Cardiac muscle cell (in vitro differentiated cells and primary cell): ENCODE measurements around the gene QSOX1. TPM values are rescaled to one million over a fixed set of nuclear protein-coding genes. Genes with fewer than 3 reads are reported as not detected.

ENCODE experiments used
- DNase-seq, 2 donors: peaks; one replicate each; pipeline versions ENCODE4 v3.0.0 to v3.0.0-alpha.2; 2010 to 2017; ENCODE audit warnings: low read depth in 1 of 2, low spot score in 1 of 2
- H3K27ac ChIP-seq: fragments of 200-600 bp; sonication (generic); 2 replicates; pipeline ENCODE4 v1.5.1; 2016
- H3K27me3 ChIP-seq: fragments of 200-600 bp; sonication (generic); 2 replicates; pipeline ENCODE4 v1.6.0; 2016; ENCODE audit warnings: control low read depth
- H3K36me3 ChIP-seq: fragments of 200-600 bp; sonication (generic); 2 replicates; pipeline ENCODE4 v1.5.1; 2016; ENCODE audit warnings: control low read depth
- H3K4me1 ChIP-seq: fragments of 200-600 bp; sonication (generic); 2 replicates; pipeline ENCODE4 v1.8.1; 2017; ENCODE audit warnings: low read depth, mild to moderate bottlenecking, mixed run types
- H3K4me3 ChIP-seq: fragments of 200-600 bp; sonication (generic); 2 replicates; pipeline ENCODE4 v1.5.1; 2016; ENCODE audit warnings: mild to moderate bottlenecking
- H3K9me3 ChIP-seq: fragments of 200-600 bp; sonication (generic); 2 replicates; pipeline ENCODE4 v1.5.1; 2017; ENCODE audit warnings: low read depth, mild to moderate bottlenecking, control low read depth
- CTCF ChIP-seq: IDR thresholded peaks from 2 replicates; pipeline ENCODE4 v1.5.1; 2012; ENCODE audit warnings: low read depth, mild to moderate bottlenecking, low read length
- polyA plus RNA-seq: library from polyadenylated mRNA; unstranded; fragments of >200 nt; fragmentation: Nextera tagmentation; extraction: Ambion mirVana; gene quantifications from 2 replicates; pipeline ENCODE4 v1.2.1, GENCODE V29; 2016
- total RNA-seq: library from RNA; depleted of rRNA; stranded (reverse); fragments of >200 nt; gene quantifications from 2 replicates; pipeline ENCODE4 v1.2.3, GENCODE V29; 2016

QSOX1 gene
- total and polyA plus RNA-seq, 2 experiments from 2014 or later, result 23.2 to 37.8 TPM

- H3K27ac ChIP-seq, result no peak overlapping the region
- H3K4me1 ChIP-seq, result no peaks in the 10 kb centered on the region
- no peak overlapping the region for H3K4me3 ChIP-seq
- no peak for DNase-seq
- H3K9me3 ChIP-seq, result no peaks in the 10 kb centered on the region
- H3K36me3 ChIP-seq, result no peaks in the 10 kb centered on the region
- no peak for TF ChIP-seq CTCF
- H3K27me3 ChIP-seq, result no peaks in the 10 kb centered on the region
Measured at GRCh38 chr1:180183426-180183825, 28.8 kb downstream of the QSOX1 start.

GRCh38 chr1:180184041-180184440 is 29.4 kb downstream of the QSOX1 start:
- DNase-seq, result no peak

GRCh38 chr1:180185281-180185680 is 30.6 kb downstream of the QSOX1 start:
- Histone ChIP-seq H3K27ac (no peak overlapping the region), H3K36me3 (peaks cover 5% of the 10 kb centered on the region), H3K9me3 (no peaks in the 10 kb centered on the region), H3K27me3 (no peaks in the 10 kb centered on the region), H3K4me3 (no peak overlapping the region), H3K4me1 (no peaks in the 10 kb centered on the region)
- no peak for TF ChIP-seq CTCF
- DNase-seq, result no peak

More at GRCh38 chr1:180184041-180184440, 29.4 kb downstream of the QSOX1 start:
- Histone ChIP-seq H3K4me1 (no peaks in the 10 kb centered on the region), H3K36me3 (no peaks in the 10 kb centered on the region), H3K4me3 (no peak overlapping the region), H3K27ac (no peak overlapping the region), H3K27me3 (no peaks in the 10 kb centered on the region), H3K9me3 (no peaks in the 10 kb centered on the region)
- no peak for TF ChIP-seq CTCF

GRCh38 chr1:180185971-180186645 is 31.4 kb downstream of the QSOX1 start:
- DNase-seq, result no peak
- Histone ChIP-seq H3K27ac (no peak overlapping the region), H3K36me3 (peaks cover 5% of the 10 kb centered on the region), H3K9me3 (no peaks in the 10 kb centered on the region), H3K4me1 (no peaks in the 10 kb centered on the region), H3K4me3 (no peak overlapping the region), H3K27me3 (no peaks in the 10 kb centered on the region)
- no peak for TF ChIP-seq CTCF

GRCh38 chr1:180186831-180187230 is 32.2 kb downstream of the QSOX1 start:
- Histone ChIP-seq H3K4me1 (no peaks in the 10 kb centered on the region), H3K36me3 (peaks cover 5% of the 10 kb centered on the region), H3K4me3 (no peak overlapping the region), H3K27ac (no peak overlapping the region), H3K27me3 (no peaks in the 10 kb centered on the region), H3K9me3 (no peaks in the 10 kb centered on the region)
- no peak for TF ChIP-seq CTCF
- DNase-seq, result no peak
